ENCODE results near the gene OR56B4.
A peak's percentile ranks its signal among the peaks of the same experiment; 100 is the strongest.
"Not testable (repeated sequence)": the region's sequence is repeated elsewhere in the genome, so short reads cannot be mapped to it uniquely, and the experiment has no call there.

OR56B4 gene

DNA sequence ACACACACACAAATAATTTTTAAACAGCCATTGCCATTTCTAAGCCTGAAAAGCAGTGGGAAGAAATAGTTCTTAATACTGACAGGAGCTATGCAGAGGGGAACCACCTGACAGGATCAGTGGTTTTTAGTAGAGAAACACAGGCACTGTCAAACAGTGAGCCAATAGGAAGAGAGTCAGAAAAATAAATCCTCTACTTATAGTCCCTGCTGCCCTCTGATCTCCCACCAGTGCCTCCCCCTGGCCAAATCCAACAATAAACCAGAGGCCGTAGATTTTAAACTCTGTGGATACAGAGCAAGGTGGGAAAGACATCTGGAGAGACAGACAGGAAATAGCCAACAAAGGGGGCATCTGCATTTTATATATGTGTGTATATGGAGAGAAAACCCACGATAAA lies 7.9 kb upstream of the OR56B4 start:
- Histone ChIP-seq H3K4me3 (ENCODE audit: low read length) (no peak overlapping the region), H3K9ac (ENCODE audit: low read depth, low read length) (no peak overlapping the region), H3K27me3 (ENCODE audit: insufficient read depth, low read length) (no peaks in the 10 kb centered on the region), H3K36me3 (ENCODE audit: insufficient read depth, low read depth, low read length) (no peaks in the 10 kb centered on the region), H3K4me1 (ENCODE audit: insufficient read depth, low read length) (no peaks in the 10 kb centered on the region), H3K9me3 (ENCODE audit: insufficient read depth, low read depth, low read length) (no peaks in the 10 kb centered on the region), H3K27ac (ENCODE audit: low read length) (no peak overlapping the region)

DNA sequence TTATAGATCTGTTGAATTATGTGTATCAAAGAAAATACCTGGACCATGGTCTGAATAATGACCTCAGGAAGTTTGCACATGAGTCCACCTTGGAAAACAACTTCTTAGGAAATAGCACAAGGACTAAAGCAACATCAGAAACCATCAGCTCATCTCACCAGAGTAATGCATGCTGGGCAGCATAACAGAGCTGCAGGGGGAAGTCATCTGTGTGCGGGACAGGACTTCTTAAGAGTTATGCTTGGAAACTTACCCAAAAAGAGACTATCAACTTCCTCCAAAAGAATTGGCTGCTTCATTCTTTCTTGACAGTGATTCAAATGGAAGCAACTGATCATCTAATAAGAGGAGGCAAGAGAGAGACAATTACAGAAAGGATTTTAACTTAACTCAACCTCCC lies 2.5 kb downstream of the OR56B4 start:
- H3K36me3 ChIP-seq (ENCODE audit: insufficient read depth, low read depth, low read length), result no peaks in the 10 kb centered on the region
- no peak overlapping the region for H3K27ac ChIP-seq (ENCODE audit: low read length)
- H3K9ac ChIP-seq (ENCODE audit: low read depth, low read length), result no peak overlapping the region
- H3K27me3 ChIP-seq (ENCODE audit: insufficient read depth, low read length), result no peaks in the 10 kb centered on the region
- no peak overlapping the region for H3K4me3 ChIP-seq (ENCODE audit: low read length)
- no peaks in the 10 kb centered on the region for H3K4me1 ChIP-seq (ENCODE audit: insufficient read depth, low read length)
- H3K9me3 ChIP-seq (ENCODE audit: insufficient read depth, low read depth, low read length), result no peaks in the 10 kb centered on the region

DNA sequence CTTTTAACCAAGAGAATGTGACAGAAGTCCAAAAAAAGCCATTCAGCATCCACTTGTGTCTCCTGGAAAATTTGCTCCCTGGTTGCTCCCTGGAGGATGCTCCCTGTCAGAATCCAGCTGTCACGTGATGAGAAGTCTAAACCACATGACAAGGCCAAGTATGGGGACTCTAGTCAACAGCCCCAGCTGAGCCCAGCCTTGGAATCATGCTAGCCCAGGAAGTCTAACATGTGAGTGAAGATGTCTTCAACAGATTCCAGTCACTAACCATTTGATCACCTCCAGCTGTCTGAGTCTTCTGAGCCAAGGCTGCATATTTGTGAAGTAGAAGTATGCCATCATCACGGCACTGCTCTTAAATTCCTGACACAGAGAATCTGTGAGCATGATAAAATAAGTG lies 4.2 kb downstream of the OR56B4 start:
- Histone ChIP-seq H3K4me3 (ENCODE audit: low read length) (no peak overlapping the region), H3K4me1 (ENCODE audit: insufficient read depth, low read length) (no peaks in the 10 kb centered on the region), H3K9me3 (ENCODE audit: insufficient read depth, low read depth, low read length) (no peaks in the 10 kb centered on the region), H3K27me3 (ENCODE audit: insufficient read depth, low read length) (no peaks in the 10 kb centered on the region), H3K36me3 (ENCODE audit: insufficient read depth, low read depth, low read length) (no peaks in the 10 kb centered on the region), H3K9ac (ENCODE audit: low read depth, low read length) (no peak overlapping the region), H3K27ac (ENCODE audit: low read length) (no peak overlapping the region)

DNA sequence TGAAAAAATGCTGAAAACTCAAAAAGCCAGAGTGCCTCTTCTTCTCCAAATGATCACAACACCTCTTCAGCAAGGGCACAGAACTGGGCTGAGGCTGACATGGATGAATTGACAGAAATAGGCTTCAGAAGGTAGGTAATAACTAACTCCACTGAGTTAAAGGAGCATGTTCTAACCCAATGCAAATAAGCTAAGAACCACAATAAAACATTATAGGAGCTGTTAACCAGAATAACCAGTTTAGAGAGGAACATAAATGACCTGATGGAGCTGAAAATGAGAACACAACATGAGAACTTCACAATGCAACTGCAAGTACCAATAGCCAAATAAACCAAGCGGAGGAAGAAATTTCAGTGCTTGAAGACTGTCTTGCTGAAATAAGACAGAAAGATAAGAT lies 9.2 kb downstream of the OR56B4 start:
- H3K27me3 ChIP-seq (ENCODE audit: insufficient read depth, low read length), result no peaks in the 10 kb centered on the region
- no peaks in the 10 kb centered on the region for H3K4me1 ChIP-seq (ENCODE audit: insufficient read depth, low read length)
- no peaks in the 10 kb centered on the region for H3K36me3 ChIP-seq (ENCODE audit: insufficient read depth, low read depth, low read length)
- no peak overlapping the region for H3K27ac ChIP-seq (ENCODE audit: low read length)
- no peaks in the 10 kb centered on the region for H3K9me3 ChIP-seq (ENCODE audit: insufficient read depth, low read depth, low read length)
- no peak overlapping the region for H3K9ac ChIP-seq (ENCODE audit: low read depth, low read length)
- H3K4me3 ChIP-seq (ENCODE audit: low read length), result no peak overlapping the region

DNA sequence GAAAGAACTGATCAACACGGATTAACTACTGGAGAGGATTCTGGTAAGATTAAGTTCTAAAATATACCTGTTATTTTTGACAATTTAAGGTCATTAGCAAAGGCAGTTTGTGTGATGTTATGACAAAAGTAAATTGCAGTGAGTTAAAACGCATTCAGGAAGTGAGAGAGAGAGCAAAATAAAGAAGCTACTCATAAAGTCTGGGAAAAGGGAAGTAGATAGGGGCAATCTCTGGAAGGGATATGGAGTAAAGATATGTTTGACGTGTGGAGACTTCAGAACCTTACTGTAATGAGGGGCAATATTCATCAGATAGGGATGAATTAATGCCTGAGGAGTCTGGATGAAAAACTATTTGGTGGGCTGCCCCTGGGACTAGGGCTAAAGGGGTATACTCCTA lies 16.8 kb downstream of the OR56B4 start:
- Histone ChIP-seq H3K4me1 (ENCODE audit: insufficient read depth, low read length) (no peaks in the 10 kb centered on the region), H3K9ac (ENCODE audit: low read depth, low read length) (no peak overlapping the region), H3K4me3 (ENCODE audit: low read length) (no peak overlapping the region), H3K36me3 (ENCODE audit: insufficient read depth, low read depth, low read length) (no peaks in the 10 kb centered on the region), H3K27me3 (ENCODE audit: insufficient read depth, low read length) (no peaks in the 10 kb centered on the region), H3K9me3 (ENCODE audit: insufficient read depth, low read depth, low read length) (no peaks in the 10 kb centered on the region), H3K27ac (ENCODE audit: low read length) (no peak overlapping the region)

DNA sequence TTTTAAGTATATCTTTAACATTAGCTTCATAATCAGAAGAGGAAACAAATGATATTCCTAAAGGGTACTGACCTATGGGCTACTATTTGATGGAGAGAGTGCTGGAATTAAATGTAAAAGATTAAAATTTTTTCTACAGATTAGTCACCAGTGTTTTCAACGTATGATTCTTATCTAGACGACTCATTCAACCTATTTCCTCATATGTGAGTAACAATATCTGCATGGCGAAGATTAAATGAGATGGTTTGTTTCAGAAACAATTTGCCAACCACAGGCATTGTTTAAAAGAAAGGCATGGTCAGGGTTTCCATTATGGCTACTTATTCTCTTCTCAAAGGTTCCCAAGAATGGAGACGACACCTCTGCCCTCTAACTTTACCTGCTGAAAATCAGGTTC lies 20.4 kb downstream of the OR56B4 start:
- no peaks in the 10 kb centered on the region for H3K4me1 ChIP-seq (ENCODE audit: insufficient read depth, low read length)
- H3K4me3 ChIP-seq (ENCODE audit: low read length), result no peak overlapping the region
- no peak overlapping the region for H3K9ac ChIP-seq (ENCODE audit: low read depth, low read length)
- no peak overlapping the region for H3K27ac ChIP-seq (ENCODE audit: low read length)
- H3K9me3 ChIP-seq (ENCODE audit: insufficient read depth, low read depth, low read length), result no peaks in the 10 kb centered on the region
- no peaks in the 10 kb centered on the region for H3K36me3 ChIP-seq (ENCODE audit: insufficient read depth, low read depth, low read length)
- no peaks in the 10 kb centered on the region for H3K27me3 ChIP-seq (ENCODE audit: insufficient read depth, low read length)

DNA sequence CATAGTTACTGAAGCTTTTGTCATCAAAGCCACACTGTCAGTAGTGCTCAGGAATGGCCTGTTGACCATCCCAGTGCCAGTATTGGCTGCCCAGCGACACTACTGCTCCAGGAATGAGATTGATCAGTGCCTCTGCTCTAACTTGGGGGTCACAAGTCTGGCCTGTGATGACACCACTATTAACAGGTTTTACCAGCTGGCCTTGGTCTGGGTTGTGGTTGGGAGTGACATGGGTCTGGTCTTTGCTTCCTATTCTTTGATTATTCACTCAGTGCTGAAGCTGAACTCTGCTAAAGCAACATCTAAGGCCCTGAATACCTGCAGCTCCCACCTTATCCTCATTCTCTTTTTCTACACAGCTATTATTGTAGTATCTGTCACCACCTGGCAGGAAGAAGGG lies 21.5 kb downstream of the OR56B4 start:
- H3K27me3 ChIP-seq (ENCODE audit: insufficient read depth, low read length), result no peaks in the 10 kb centered on the region
- no peaks in the 10 kb centered on the region for H3K4me1 ChIP-seq (ENCODE audit: insufficient read depth, low read length)
- H3K36me3 ChIP-seq (ENCODE audit: insufficient read depth, low read depth, low read length), result no peaks in the 10 kb centered on the region
- no peak overlapping the region for H3K4me3 ChIP-seq (ENCODE audit: low read length)
- no peaks in the 10 kb centered on the region for H3K9me3 ChIP-seq (ENCODE audit: insufficient read depth, low read depth, low read length)
- no peak overlapping the region for H3K9ac ChIP-seq (ENCODE audit: low read depth, low read length)
- H3K27ac ChIP-seq (ENCODE audit: low read length), result no peak overlapping the region

DNA sequence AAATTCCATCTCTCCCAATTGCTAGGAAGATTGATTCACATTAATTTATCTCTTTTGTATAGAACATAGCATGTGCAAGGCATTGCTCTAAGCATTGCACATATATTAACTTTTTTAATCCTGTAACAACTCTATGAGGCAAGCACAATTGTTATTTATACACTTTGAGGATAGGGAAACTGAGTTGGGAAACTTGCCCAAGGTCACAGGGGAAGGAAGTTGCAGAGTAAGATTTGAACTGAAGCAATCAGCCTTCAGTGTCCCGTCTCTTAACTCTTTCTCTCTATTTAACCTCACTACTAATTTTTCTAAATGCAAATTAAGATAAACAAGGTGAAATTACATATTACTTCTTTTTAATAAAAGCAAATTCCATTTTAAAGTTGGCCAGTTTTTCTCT lies 22.2 kb downstream of the OR56B4 start:
- Histone ChIP-seq H3K4me1 (ENCODE audit: insufficient read depth, low read length) (no peaks in the 10 kb centered on the region), H3K27ac (ENCODE audit: low read length) (no peak overlapping the region), H3K27me3 (ENCODE audit: insufficient read depth, low read length) (no peaks in the 10 kb centered on the region), H3K36me3 (ENCODE audit: insufficient read depth, low read depth, low read length) (no peaks in the 10 kb centered on the region), H3K9ac (ENCODE audit: low read depth, low read length) (no peak overlapping the region), H3K9me3 (ENCODE audit: insufficient read depth, low read depth, low read length) (no peaks in the 10 kb centered on the region), H3K4me3 (ENCODE audit: low read length) (no peak overlapping the region)

DNA sequence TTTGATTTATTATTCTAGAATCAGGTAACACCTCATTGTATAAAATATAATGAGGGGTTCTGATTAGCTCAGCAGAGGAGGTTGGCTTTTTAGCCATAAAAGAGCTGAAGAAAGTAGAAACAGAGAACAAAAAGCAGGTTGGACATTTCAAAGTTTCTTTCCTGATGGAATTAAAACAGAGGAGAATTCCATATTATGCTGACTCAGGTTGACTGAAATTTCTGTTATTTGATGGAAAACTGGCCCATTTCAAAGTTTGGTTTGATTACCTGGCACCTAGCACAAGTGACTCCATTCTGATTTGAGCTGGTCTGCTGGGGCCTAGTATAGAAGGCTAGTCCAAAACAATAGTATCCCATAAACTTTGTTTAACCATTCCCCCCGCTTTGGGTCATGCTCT lies 24.9 kb downstream of the OR56B4 start:
- H3K4me1 ChIP-seq (ENCODE audit: insufficient read depth, low read length), result no peaks in the 10 kb centered on the region
- no peaks in the 10 kb centered on the region for H3K36me3 ChIP-seq (ENCODE audit: insufficient read depth, low read depth, low read length)
- no peak overlapping the region for H3K4me3 ChIP-seq (ENCODE audit: low read length)
- no peak overlapping the region for H3K27ac ChIP-seq (ENCODE audit: low read length)
- H3K27me3 ChIP-seq (ENCODE audit: insufficient read depth, low read length), result no peaks in the 10 kb centered on the region
- H3K9ac ChIP-seq (ENCODE audit: low read depth, low read length), result no peak overlapping the region
- no peaks in the 10 kb centered on the region for H3K9me3 ChIP-seq (ENCODE audit: insufficient read depth, low read depth, low read length)

DNA sequence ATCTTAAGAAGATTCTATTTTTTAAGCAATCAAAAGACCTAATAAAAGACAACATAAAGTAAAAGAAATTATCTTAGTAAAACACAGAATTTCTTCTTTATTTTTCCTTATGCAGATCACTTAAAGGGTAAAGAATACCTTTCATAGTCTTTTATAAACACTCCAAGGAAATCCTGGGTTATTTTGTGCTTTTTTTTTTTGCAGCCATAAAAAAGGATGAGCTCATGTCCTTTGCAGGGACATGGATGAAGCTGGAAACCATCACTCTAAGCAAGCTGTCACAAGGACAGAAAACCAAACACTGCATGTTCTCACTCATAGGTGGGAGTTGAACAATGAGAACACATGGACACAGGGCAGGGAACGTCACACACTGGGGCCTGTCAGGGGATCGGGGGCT lies 28.5 kb downstream of the OR56B4 start:
- H3K9ac ChIP-seq (ENCODE audit: low read depth, low read length); H3K4me1 ChIP-seq (ENCODE audit: insufficient read depth, low read length); H3K4me3 ChIP-seq (ENCODE audit: low read length); H3K36me3 ChIP-seq (ENCODE audit: insufficient read depth, low read depth, low read length); H3K9me3 ChIP-seq (ENCODE audit: insufficient read depth, low read depth, low read length); H3K27ac ChIP-seq (ENCODE audit: low read length); H3K27me3 ChIP-seq (ENCODE audit: insufficient read depth, low read length): not testable (repeated sequence)

DNA sequence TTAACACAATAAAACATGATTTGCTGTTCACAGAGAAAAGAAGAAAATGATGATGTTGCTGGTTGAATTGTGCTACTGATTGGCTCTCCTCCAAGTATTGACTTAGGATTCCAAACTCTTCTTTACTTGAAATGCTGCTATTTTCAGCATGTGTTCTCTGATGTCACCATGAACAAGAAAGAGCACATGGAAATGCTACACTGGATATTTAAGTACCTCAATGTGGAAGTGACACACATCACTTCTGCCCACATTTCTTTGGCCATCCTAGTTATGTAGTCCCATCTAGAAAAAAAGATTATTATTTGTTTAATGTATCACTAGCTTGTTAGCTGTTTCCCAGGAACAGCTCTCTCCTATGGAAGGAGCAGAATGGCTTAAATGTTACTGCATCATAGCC lies 35.5 kb downstream of the OR56B4 start:
- no peaks in the 10 kb centered on the region for H3K9me3 ChIP-seq (ENCODE audit: insufficient read depth, low read depth, low read length)
- peak overlapping the region; percentile 55 for H3K4me3 ChIP-seq (ENCODE audit: low read length)
- no peaks in the 10 kb centered on the region for H3K27me3 ChIP-seq (ENCODE audit: insufficient read depth, low read length)
- no peaks in the 10 kb centered on the region for H3K4me1 ChIP-seq (ENCODE audit: insufficient read depth, low read length)
- no peaks in the 10 kb centered on the region for H3K36me3 ChIP-seq (ENCODE audit: insufficient read depth, low read depth, low read length)
- 0 out of 2 replicates have a peak overlapping the region, but pooled peaks have one; percentile 56 for H3K9ac ChIP-seq (ENCODE audit: low read depth, low read length)
- no peak overlapping the region for H3K27ac ChIP-seq (ENCODE audit: low read length)

DNA sequence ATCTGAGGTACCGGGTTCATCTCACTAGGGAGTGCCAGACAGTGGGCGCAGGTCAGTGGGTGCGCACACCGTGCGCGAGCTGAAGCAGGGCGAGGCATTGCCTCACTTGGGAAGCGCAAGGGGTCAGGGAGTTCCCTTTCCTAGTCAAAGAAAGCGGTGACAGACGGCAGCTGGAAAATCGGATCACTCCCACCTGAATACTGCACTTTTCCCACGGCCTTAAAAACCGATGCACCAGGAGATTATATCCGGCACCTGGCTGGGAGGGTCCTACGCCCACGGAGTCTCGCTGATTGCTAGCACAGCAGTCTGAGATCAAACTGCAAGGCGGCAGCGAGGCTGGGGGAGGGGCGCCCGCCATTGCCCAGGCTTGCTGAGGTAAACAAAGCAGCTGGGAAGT lies 36.3 kb downstream of the OR56B4 start:
- H3K9me3 ChIP-seq (ENCODE audit: insufficient read depth, low read depth, low read length); H3K27ac ChIP-seq (ENCODE audit: low read length); H3K4me1 ChIP-seq (ENCODE audit: insufficient read depth, low read length); H3K36me3 ChIP-seq (ENCODE audit: insufficient read depth, low read depth, low read length); H3K27me3 ChIP-seq (ENCODE audit: insufficient read depth, low read length): not testable (repeated sequence)
- Histone ChIP-seq H3K4me3 (ENCODE audit: low read length) (peak overlapping the region; percentile 55), H3K9ac (ENCODE audit: low read depth, low read length) (peak overlapping the region; percentile 56; the same call in 1 of the 2 replicates)

DNA sequence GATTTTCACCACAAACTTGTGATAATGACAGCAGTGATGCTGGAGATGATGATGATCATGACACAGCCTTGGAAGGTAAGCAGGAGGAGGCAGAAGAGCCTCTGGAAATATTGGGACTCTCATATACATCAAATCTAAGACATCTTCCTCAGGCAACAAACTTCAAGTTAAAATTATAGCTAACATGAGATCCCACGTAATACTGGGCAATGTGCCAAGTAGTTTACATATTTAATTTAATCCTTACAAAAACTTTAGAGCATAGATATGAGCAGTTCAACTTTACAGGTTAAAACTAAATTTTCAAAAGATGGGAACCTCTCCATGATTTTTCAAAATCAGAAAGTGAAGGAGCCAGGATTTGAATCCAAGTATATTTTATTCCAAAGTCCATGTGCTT lies 43.6 kb downstream of the OR56B4 start:
- Histone ChIP-seq H3K4me3 (ENCODE audit: low read length) (no peak overlapping the region), H3K9me3 (ENCODE audit: insufficient read depth, low read depth, low read length) (no peaks in the 10 kb centered on the region), H3K27me3 (ENCODE audit: insufficient read depth, low read length) (no peaks in the 10 kb centered on the region), H3K36me3 (ENCODE audit: insufficient read depth, low read depth, low read length) (no peaks in the 10 kb centered on the region), H3K27ac (ENCODE audit: low read length) (no peak overlapping the region), H3K4me1 (ENCODE audit: insufficient read depth, low read length) (no peaks in the 10 kb centered on the region), H3K9ac (ENCODE audit: low read depth, low read length) (no peak overlapping the region)
